A549 treated with CORT108297 at 1 μM for 4 hours (cell line): ENCODE results near the gene PCDHGA6. TPM values are rescaled to one million over a fixed set of nuclear protein-coding genes. Genes with fewer than 3 reads are reported as not detected.

Source experiments
- total RNA-seq: library from RNA; stranded (reverse); fragments of 200-300 nt; extraction: Qiagen RNA extraction; gene quantifications from 5 replicates; pipeline ENCODE4 v1.2.3, GENCODE V29; 2022

The PCDHGA6 gene
- total RNA-seq, 1 experiment from 2014 or later: 0.22 TPM

GRCh38 chr5:141407790-141408505, 34.3 kb downstream of the PCDHGA6 start, which contains the start of gene PCDHGB6:
Gene PCDHGB6, plus strand, starts transcription at chr5:141408021. Its CDS starts 182 bp downstream, at chr5:141408203.

GRCh38 chr5:141412854-141413539, 39.3 kb downstream of the PCDHGA6 start, which contains the start of gene PCDHGA10:
Gene PCDHGA10, plus strand, starts transcription at chr5:141412987. Its CDS starts 189 bp downstream, at chr5:141413176.

GRCh38 chr5:141417494-141418172, 43.9 kb downstream of the PCDHGA6 start, which contains the start of gene PCDHGB7:
Gene PCDHGB7, plus strand, starts transcription at chr5:141417677. Its CDS starts 183 bp downstream, at chr5:141417860.

GRCh38 chr5:141420855-141421488, 47.3 kb downstream of the PCDHGA6 start, which contains the start of gene PCDHGA11:
Gene PCDHGA11, plus strand, starts transcription at chr5:141421051. Its CDS starts 177 bp downstream, at chr5:141421228.

Other genes with a start within 250 kb of the PCDHGA6 start
- gene PCDHB5, start 238.7 kb upstream of the PCDHGA6 start, total RNA-seq: 1.2 to 1.8 TPM (median 1.6 TPM) in 5 replicates
- 0.91 to 1.2 TPM (median 1.1 TPM) in 5 replicates for gene PCDHB6, start 223.8 kb upstream of the PCDHGA6 start, total RNA-seq
- gene PCDHB7, start 201.2 kb upstream of the PCDHGA6 start, total RNA-seq: 0.03 TPM in 1 of 5 replicates, not detected in the others
- 0.29 to 0.41 TPM (median 0.32 TPM) in 5 replicates for gene PCDHB8, start 196.1 kb upstream of the PCDHGA6 start, total RNA-seq
- 0.06 to 0.10 TPM (median 0.06 TPM) in 5 replicates for gene PCDHB16, start 191.5 kb upstream of the PCDHGA6 start, total RNA-seq
- 0.02 to 0.09 TPM (median 0.06 TPM) in 4 of 5 replicates, not detected in the other for gene PCDHB9, start 186.7 kb upstream of the PCDHGA6 start, total RNA-seq
- 0.02 to 0.03 TPM in 2 of 5 replicates, not detected in the others for gene PCDHB10, start 181.5 kb upstream of the PCDHGA6 start, total RNA-seq
- 0.05 to 0.11 TPM (median 0.07 TPM) in 5 replicates for gene PCDHB11, start 174.3 kb upstream of the PCDHGA6 start, total RNA-seq
- gene PCDHB12, start 165.2 kb upstream of the PCDHGA6 start, total RNA-seq: 0.03 to 0.04 TPM in 2 of 5 replicates, not detected in the others
- 0.03 to 0.10 TPM (median 0.05 TPM) in 5 replicates for gene PCDHB13, start 160.0 kb upstream of the PCDHGA6 start, total RNA-seq
- 0.05 to 0.16 TPM (median 0.07 TPM) in 5 replicates for gene PCDHB14, start 150.5 kb upstream of the PCDHGA6 start, total RNA-seq
- gene PCDHB15, start 128.5 kb upstream of the PCDHGA6 start, total RNA-seq: 0.02 to 0.07 TPM (median 0.06 TPM) in 3 of 5 replicates, not detected in the others
- gene SLC25A2, start 69.8 kb upstream of the PCDHGA6 start, total RNA-seq: 0.05 TPM in 1 of 5 replicates, not detected in the others
- 61.5 to 85.8 TPM (median 70.6 TPM) in 5 replicates for gene TAF7, start 53.1 kb upstream of the PCDHGA6 start, total RNA-seq
- gene PCDHGA1, start 43.4 kb upstream of the PCDHGA6 start, total RNA-seq: 0.30 to 0.39 TPM (median 0.37 TPM) in 5 replicates
- gene PCDHGA2, start 35.1 kb upstream of the PCDHGA6 start, total RNA-seq: 0.55 to 0.78 TPM (median 0.63 TPM) in 5 replicates
- 0.04 to 0.07 TPM in 2 of 5 replicates, not detected in the others for gene PCDHGA3, start 30.1 kb upstream of the PCDHGA6 start, total RNA-seq
- 1.3 to 2.0 TPM (median 1.8 TPM) in 5 replicates for gene PCDHGB1, start 23.8 kb upstream of the PCDHGA6 start, total RNA-seq
- gene PCDHGA4, start 18.9 kb upstream of the PCDHGA6 start, total RNA-seq: 0.07 to 0.17 TPM (median 0.16 TPM) in 5 replicates
- gene PCDHGB2, start 13.9 kb upstream of the PCDHGA6 start, total RNA-seq: 0.06 to 0.12 TPM (median 0.08 TPM) in 5 replicates
- 0.07 to 0.24 TPM (median 0.15 TPM) in 5 replicates for gene PCDHGA5, start 9.7 kb upstream of the PCDHGA6 start, total RNA-seq
- gene PCDHGB3, start 3.6 kb upstream of the PCDHGA6 start, total RNA-seq: 0.17 to 0.33 TPM (median 0.24 TPM) in 5 replicates
- gene PCDHGA7, start 8.9 kb downstream of the PCDHGA6 start, total RNA-seq: 0.82 to 1.0 TPM (median 0.97 TPM) in 5 replicates
- gene PCDHGB4, start 13.8 kb downstream of the PCDHGA6 start, total RNA-seq: 0.70 to 1.0 TPM (median 0.98 TPM) in 5 replicates
- 0.02 to 0.08 TPM (median 0.03 TPM) in 5 replicates for gene PCDHGA8, start 18.7 kb downstream of the PCDHGA6 start, total RNA-seq
- 2.1 to 2.6 TPM (median 2.4 TPM) in 5 replicates for gene PCDHGB5, start 24.1 kb downstream of the PCDHGA6 start, total RNA-seq
- 0.02 to 0.09 TPM (median 0.05 TPM) in 4 of 5 replicates, not detected in the other for gene PCDHGA9, start 28.9 kb downstream of the PCDHGA6 start, total RNA-seq
- gene PCDHGB6, start 34.1 kb downstream of the PCDHGA6 start, total RNA-seq: 0.03 to 0.14 TPM (median 0.09 TPM) in 5 replicates
- gene PCDHGA10, start 39.1 kb downstream of the PCDHGA6 start, total RNA-seq: 0.01 to 0.02 TPM (median 0.02 TPM) in 3 of 5 replicates, not detected in the others
- 0.03 to 0.08 TPM (median 0.06 TPM) in 4 of 5 replicates, not detected in the other for gene PCDHGB7, start 43.8 kb downstream of the PCDHGA6 start, total RNA-seq
- gene PCDHGA11, start 47.2 kb downstream of the PCDHGA6 start, total RNA-seq: 0.02 to 0.03 TPM (median 0.02 TPM) in 4 of 5 replicates, not detected in the other
- gene PCDHGA12, start 56.6 kb downstream of the PCDHGA6 start, total RNA-seq: 0.02 to 0.03 TPM in 2 of 5 replicates, not detected in the others
- gene PCDHGC3, start 102.1 kb downstream of the PCDHGA6 start, total RNA-seq: 5.0 to 6.7 TPM (median 5.6 TPM) in 5 replicates
- gene PCDHGC4, start 111.1 kb downstream of the PCDHGA6 start, total RNA-seq: 0.01 to 0.05 TPM (median 0.03 TPM) in 3 of 5 replicates, not detected in the others
- 0.02 to 0.03 TPM (median 0.03 TPM) in 3 of 5 replicates, not detected in the others for gene PCDHGC5, start 115.2 kb downstream of the PCDHGA6 start, total RNA-seq
- 98.1 to 105 TPM (median 101 TPM) in 5 replicates for gene DIAPH1, start 245.1 kb downstream of the PCDHGA6 start, total RNA-seq